Endometrium (tissue), 2 donors: ENCODE results near the gene CAMK2A.
"Not testable (repeated sequence)": the region's sequence is repeated elsewhere in the genome, so short reads cannot be mapped to it uniquely, and the experiment has no call there.

ENCODE experiments used
- FAIRE-seq: peaks from 2 replicates; lab custom pipeline; 2012; peaks lifted over from hg19 to GRCh38; lab: Jason Lieb, UNC
- donor health status: control.
- donor health status: control.

The CAMK2A gene

GRCh38 chr5:150236313-150236712, 53.3 kb downstream of the CAMK2A start:
- no peak for FAIRE-seq

- peak; percentile 91 for FAIRE-seq
These were observed 54.1 kb downstream of the CAMK2A start for GRCh38 chr5:150235500-150235854.

- no peak for FAIRE-seq
These were observed 54.7 kb downstream of the CAMK2A start for GRCh38 chr5:150234576-150235499.

GRCh38 chr5:150233706-150234105, 55.9 kb downstream of the CAMK2A start:
- not testable (repeated sequence) for FAIRE-seq

- no peak for FAIRE-seq
These were observed 58.7 kb downstream of the CAMK2A start for GRCh38 chr5:150230842-150231241.

GRCh38 chr5:150229571-150229970, 60.0 kb downstream of the CAMK2A start:
- no peak for FAIRE-seq

- FAIRE-seq, result no peak
These were observed 61.8 kb downstream of the CAMK2A start for GRCh38 chr5:150227606-150228273.

- no peak for FAIRE-seq
These were observed 62.5 kb downstream of the CAMK2A start for GRCh38 chr5:150227036-150227435.

- FAIRE-seq, result no peak
These were observed 65.0 kb downstream of the CAMK2A start for GRCh38 chr5:150224483-150225027.

- FAIRE-seq, result no peak
These were observed 66.1 kb downstream of the CAMK2A start for GRCh38 chr5:150223474-150223873.

- no peak for FAIRE-seq
These were observed 66.7 kb downstream of the CAMK2A start for GRCh38 chr5:150222906-150223305.

GRCh38 chr5:150221471-150221870, 68.1 kb downstream of the CAMK2A start:
- FAIRE-seq, result no peak

- no peak for FAIRE-seq
These were observed 69.7 kb downstream of the CAMK2A start for GRCh38 chr5:150219861-150220260.

- no peak for FAIRE-seq
These were observed 70.4 kb downstream of the CAMK2A start for GRCh38 chr5:150219142-150219541.

GRCh38 chr5:150218693-150219035, 70.9 kb downstream of the CAMK2A start:
- FAIRE-seq, result no peak

GRCh38 chr5:150217873-150218692, 71.5 kb downstream of the CAMK2A start:
- peak; percentile 59 for FAIRE-seq

- FAIRE-seq, result no peak
These were observed 72.5 kb downstream of the CAMK2A start for GRCh38 chr5:150217038-150217437.

GRCh38 chr5:150215979-150216944, 73.3 kb downstream of the CAMK2A start:
- FAIRE-seq, result no peak

- no peak for FAIRE-seq
These were observed 75.3 kb downstream of the CAMK2A start for GRCh38 chr5:150214289-150214688.

- no peak for FAIRE-seq
These were observed 76.0 kb downstream of the CAMK2A start for GRCh38 chr5:150213530-150213929.
